AG09309 (cell line): ENCODE data around the gene MOB1A.

Experiments used
- DNase-seq: peaks from one replicate; pipeline ENCODE4 v3.0.0-alpha.2; 2010; ENCODE audit warnings: low read depth
- H3K4me3 ChIP-seq: 2 replicates; pipeline ENCODE4 v1.5.1; 2011; ENCODE audit warnings: mild to moderate bottlenecking, low read depth, low read length, moderate library complexity; ENCODE audit not compliant: control insufficient read depth
- TF ChIP-seq, protein P1 (sequence below): IDR thresholded peaks from 2 replicates; pipeline ENCODE4 v1.5.1; 2011; ENCODE audit warnings: mild to moderate bottlenecking, low read depth, low read length, inconsistent platforms; ENCODE audit not compliant: insufficient read depth, control insufficient read depth; ENCODE audit errors: missing control alignments

MOB1A gene

DNA sequence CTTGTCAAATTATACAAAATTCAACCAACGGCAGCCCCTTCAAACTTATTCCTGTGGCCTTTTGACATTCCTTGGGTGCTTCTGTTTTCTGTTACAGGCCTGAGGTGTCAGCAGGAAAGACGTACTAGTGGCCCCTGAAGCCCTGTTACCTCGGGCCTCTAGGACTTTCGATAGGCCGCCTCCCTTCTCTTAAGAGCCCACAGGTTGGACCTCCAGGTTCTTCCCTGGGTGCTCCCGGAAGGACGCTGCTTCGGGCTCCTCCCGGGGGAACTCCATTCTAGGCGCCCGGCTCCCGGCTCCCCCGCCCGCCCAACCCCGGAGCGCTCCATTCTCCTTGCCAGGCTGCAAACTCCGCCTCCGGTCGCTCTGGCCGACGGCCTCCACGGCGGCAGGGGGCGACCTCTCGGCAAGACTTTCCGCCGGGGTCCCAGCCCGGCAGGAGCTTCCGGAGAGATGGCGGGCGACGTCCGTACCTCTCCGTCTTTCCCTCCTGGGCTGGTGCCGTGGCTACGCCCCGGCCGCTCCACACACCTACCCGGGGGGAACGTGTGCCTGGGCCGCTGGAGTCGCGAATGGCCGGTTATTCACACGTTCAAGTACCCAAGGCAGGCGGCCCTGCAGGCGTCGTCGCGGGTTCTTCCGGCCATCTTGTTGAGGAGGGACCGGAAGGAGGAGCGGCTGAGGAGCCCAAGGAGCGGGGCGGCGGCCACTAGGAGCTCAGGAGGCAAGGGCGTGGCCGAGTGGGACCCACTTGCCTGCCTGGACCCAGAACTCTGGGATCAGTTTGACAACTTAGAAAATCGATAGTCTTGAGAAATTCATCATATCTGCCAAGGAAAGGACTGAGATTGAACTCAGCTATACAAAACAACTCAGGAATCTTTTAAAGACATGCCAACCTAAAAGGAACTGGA is 58.5 kb downstream of the MOB1A start:
- TF ChIP-seq, protein P1, sequence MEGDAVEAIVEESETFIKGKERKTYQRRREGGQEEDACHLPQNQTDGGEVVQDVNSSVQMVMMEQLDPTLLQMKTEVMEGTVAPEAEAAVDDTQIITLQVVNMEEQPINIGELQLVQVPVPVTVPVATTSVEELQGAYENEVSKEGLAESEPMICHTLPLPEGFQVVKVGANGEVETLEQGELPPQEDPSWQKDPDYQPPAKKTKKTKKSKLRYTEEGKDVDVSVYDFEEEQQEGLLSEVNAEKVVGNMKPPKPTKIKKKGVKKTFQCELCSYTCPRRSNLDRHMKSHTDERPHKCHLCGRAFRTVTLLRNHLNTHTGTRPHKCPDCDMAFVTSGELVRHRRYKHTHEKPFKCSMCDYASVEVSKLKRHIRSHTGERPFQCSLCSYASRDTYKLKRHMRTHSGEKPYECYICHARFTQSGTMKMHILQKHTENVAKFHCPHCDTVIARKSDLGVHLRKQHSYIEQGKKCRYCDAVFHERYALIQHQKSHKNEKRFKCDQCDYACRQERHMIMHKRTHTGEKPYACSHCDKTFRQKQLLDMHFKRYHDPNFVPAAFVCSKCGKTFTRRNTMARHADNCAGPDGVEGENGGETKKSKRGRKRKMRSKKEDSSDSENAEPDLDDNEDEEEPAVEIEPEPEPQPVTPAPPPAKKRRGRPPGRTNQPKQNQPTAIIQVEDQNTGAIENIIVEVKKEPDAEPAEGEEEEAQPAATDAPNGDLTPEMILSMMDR, result peak; percentile 36
- DNase-seq, result no peak
- H3K4me3 ChIP-seq, result peak overlapping the region; percentile 66

DNA sequence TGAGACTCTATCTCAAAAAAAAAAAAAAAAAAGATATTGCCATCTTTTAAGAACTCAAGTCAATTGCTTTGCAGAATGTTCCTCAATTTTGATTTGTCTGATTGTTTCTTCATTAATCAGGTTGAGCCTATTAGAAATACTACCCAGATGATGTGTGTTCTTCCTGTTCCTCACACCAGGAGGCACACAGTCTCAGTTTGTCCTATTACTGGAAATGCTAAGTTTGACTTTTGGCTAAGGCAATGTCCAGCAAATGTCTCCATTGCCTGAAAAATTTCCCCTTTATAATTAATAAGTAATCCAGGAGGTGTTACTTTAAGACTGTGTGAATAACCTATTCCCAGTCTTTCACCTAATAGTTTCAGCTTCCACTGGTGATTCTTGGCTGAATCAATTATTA is 59.3 kb downstream of the MOB1A start:
- no peak for DNase-seq
- TF ChIP-seq, protein P1, result no peak
- H3K4me3 ChIP-seq, result no peak overlapping the region

DNA sequence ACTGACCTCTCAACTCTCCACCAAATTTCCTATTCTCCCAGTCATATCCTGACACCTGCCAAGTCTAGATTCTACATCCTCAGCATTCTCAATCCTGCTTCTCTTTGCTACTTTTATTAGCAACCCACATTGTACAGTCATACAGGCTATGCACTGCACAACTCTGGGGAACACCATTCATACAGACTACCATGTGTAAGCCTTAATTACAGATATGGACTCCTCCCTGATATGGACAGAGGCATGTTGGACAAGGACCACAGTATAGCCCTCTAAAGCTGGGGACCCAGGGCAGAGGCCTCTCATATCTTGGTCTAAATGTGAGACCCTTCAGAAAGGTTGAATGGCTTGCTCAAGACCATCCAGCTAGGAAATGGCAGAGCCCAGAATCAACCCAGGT is 67.3 kb downstream of the MOB1A start:
- DNase-seq, result no peak
- H3K4me3 ChIP-seq, result no peak overlapping the region
- TF ChIP-seq, protein P1, result no peak

DNA sequence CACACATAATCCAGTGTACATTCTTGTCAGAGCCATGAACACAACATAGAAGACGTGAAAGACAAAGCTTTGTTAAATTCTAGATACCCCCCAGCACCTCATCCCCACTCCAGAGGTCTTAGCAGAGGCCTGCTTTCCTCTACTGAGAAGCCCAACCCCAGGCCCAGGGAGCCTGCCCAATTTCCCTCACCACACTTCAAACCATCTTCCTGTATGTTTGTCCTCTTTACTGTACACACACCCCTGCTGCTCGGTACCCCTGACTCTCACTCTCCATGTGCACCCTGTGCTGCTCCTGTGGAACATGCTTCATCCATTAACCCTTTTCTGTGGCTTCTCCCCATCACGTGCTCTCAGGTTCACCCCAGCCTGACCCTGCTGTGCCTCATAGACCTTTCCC is 68.1 kb downstream of the MOB1A start:
- no peak for DNase-seq

DNA sequence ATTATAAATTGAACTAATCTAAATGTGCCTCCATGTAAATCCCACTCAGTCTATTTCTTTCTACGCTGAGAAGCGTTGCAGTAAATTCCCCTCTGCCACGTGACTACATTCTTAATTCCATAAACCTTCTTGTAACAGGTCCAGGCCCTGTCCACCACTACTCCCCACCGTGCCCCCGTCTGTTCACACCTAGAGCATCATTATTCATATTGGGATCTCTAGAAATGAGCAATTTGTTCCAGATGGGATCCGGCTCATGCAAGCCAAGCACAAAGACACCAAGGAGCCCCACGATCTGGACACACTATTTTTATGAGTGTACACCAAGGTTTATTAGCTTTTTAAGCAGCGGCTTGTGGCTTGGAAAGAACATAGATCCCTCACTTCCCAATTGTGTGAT is 69.1 kb downstream of the MOB1A start:
- TF ChIP-seq, protein P1, result no peak

More for the DNA sequence above, 68.1 kb downstream of the MOB1A start:
- TF ChIP-seq, protein P1, result no peak
- H3K4me3 ChIP-seq, result no peak overlapping the region

DNA sequence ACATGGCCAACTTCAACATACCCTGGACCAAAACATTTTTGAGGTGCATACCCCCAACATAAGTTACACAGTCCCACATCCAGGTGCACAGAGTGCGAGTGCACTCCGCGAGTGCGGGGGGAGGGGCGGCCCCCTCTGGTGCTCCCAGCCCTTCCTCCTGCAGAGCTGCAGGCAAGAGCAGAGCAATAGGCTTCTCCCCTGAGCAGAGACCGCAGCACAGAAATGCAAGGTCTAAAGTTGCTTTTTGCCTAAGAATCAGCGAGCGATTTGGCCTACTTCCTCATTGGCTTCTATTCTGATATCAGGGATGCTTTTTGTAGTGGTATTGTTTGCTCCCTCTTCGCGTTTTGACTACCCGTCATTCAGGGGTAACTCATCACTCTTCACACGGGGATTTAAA is 71.6 kb downstream of the MOB1A start:
- TF ChIP-seq, protein P1, result no peak
- H3K4me3 ChIP-seq, result no peak overlapping the region
- DNase-seq, result no peak

More for the DNA sequence above, 69.1 kb downstream of the MOB1A start:
- H3K4me3 ChIP-seq, result no peak overlapping the region
- DNase-seq, result no peak
